K562 (cell line): ENCODE measurements around the gene C2orf92. TPM values are rescaled to one million over a fixed set of nuclear protein-coding genes. Genes with fewer than 3 reads are reported as not detected.
A peak's percentile ranks its signal among the peaks of the same experiment; 100 is the strongest.

ENCODE experiments used
- CHD7 ChIP-seq: fragments of 200-600 bp; sonication (generic); IDR thresholded peaks from one replicate; pipeline ENCODE4 v1.6.1; 2012; ENCODE audit warnings: mild to moderate bottlenecking, low read depth, low read length, inconsistent platforms
- CXXC5 ChIP-seq: fragments of 250-450 bp; sonication (Bioruptor Pico); IDR thresholded peaks from 2 replicates; pipeline ENCODE4 v1.8.0; 2022; ENCODE audit warnings: inconsistent platforms, mild to moderate bottlenecking, moderate library complexity
- DACH1 ChIP-seq: fragments of 450-650 bp; IDR thresholded peaks from 2 replicates; pipeline ENCODE4 v1.6.1; 2018; ENCODE audit not compliant: partially characterized antibody
- FOXK2 ChIP-seq, 2 experiments: fragments of 450-650 bp; IDR thresholded peaks in 1 of 2; conservative IDR thresholded peaks in 1 of 2; 2 replicates each; pipeline ENCODE4 v1.6.1; 2016; ENCODE audit warnings: low read depth in 2 of 2, mild to moderate bottlenecking in 1 of 2
- HMGN3 ChIP-seq: IDR thresholded peaks from 2 replicates; pipeline ENCODE4 v1.6.1; 2011; ENCODE audit warnings: borderline replicate concordance, low read depth, mild to moderate bottlenecking, mixed read lengths, low read length; ENCODE audit not compliant: insufficient read length; ENCODE audit errors: extremely low read depth
- KDM5B ChIP-seq: fragments of 200-600 bp; sonication (generic); IDR thresholded peaks from 2 replicates; pipeline ENCODE4 v1.6.1; 2012; ENCODE audit warnings: low read depth, mild to moderate bottlenecking, moderate library complexity, low read length, control low read depth, inconsistent platforms; ENCODE audit not compliant: insufficient replicate concordance
- MTA2 ChIP-seq: fragments of 450-650 bp; IDR thresholded peaks from 2 replicates; pipeline ENCODE4 v1.6.1; 2016; ENCODE audit warnings: low read depth
- PCBP1 ChIP-seq: fragments of 200-400 bp; formaldehyde crosslinking; IDR thresholded peaks from 2 replicates; pipeline ENCODE4 v1.6.1; 2018; ENCODE audit warnings: mild to moderate bottlenecking, low read depth, low read length; ENCODE audit not compliant: poor library complexity, severe bottlenecking
- STAT5B ChIP-seq: fragments of 250-450 bp; sonication (Bioruptor Pico); IDR thresholded peaks from 2 replicates; pipeline ENCODE4 v1.8.0; 2021; ENCODE audit warnings: mild to moderate bottlenecking, inconsistent platforms
- TAL1 ChIP-seq: fragments of 450-650 bp; IDR thresholded peaks from 2 replicates; pipeline ENCODE4 v1.6.1; 2016; ENCODE audit warnings: mild to moderate bottlenecking
- ZNF592 ChIP-seq: fragments of 450-650 bp; IDR thresholded peaks from 2 replicates; pipeline ENCODE4 v1.6.1; 2017; ENCODE audit warnings: antibody characterized with exemption, mild to moderate bottlenecking
- polyA plus RNA-seq, 8 experiments: library from polyadenylated mRNA; depleted of rRNA in 4 of 8; stranded (reverse) in 5 of 8; unstranded in 3 of 8; fragments of >200 nt; fragmentation: Nextera tagmentation in 2 of 8; fragmentation: Illumina TruSeq in 1 of 8; extraction: Ambion mirVana in 2 of 8; extraction: Trizol in 1 of 8; gene quantifications; 2 replicates each; pipeline versions ENCODE4 v1.2.1 to v1.2.3, GENCODE V29; 2011 to 2014; ENCODE audit warnings: inconsistent platforms in 1 of 8, missing spikeins in 1 of 8
- total RNA-seq, 7 experiments: library from RNA; depleted of rRNA in 6 of 7; stranded (reverse); fragments of >200 nt in 6 of 7; fragmentation: Illumina TruSeq in 2 of 7; extraction: Trizol in 2 of 7; gene quantifications; 2 replicates each; pipeline versions ENCODE4 v1.2.1 to v1.2.3, GENCODE V29; 2011 to 2021; ENCODE audit warnings: low replicate concordance in 1 of 7

Gene C2orf92
- total and polyA plus RNA-seq, 9 of the 15 experiments (the other 6 are each of a cell fraction or from before 2014, with no cell fraction given), result 0.65 to 6.8 (median 3.6) TPM

GRCh38 chr2:97673182-97673914, 3.8 kb downstream of the C2orf92 start (continued):
- no peak for TF ChIP-seq CHD7
- no peak for TF ChIP-seq FOXK2 (conservative IDR thresholded peaks at IDR 0.05 in 1 of 2, IDR thresholded peaks at IDR 0.05 in 1 of 2; ENCODE audit: low read depth in 2 of 2)
- TF ChIP-seq STAT5B, result no peak
- 0 out of 2 replicates have a peak, but pooled peaks have one; percentile 12 for TF ChIP-seq MTA2
- TF ChIP-seq CXXC5 (CRISPR knock-in tag), result 0 out of 2 replicates have a peak, but pooled peaks have one; percentile 29
- TF ChIP-seq DACH1, result no peak
- TF ChIP-seq TAL1, result peak; percentile 51; the same call in 1 of the 2 replicates
- no peak for TF ChIP-seq HMGN3
- no peak for TF ChIP-seq KDM5B
- TF ChIP-seq ZNF592, result peak; percentile 69
- no peak for TF ChIP-seq PCBP1
